DOHH2 (cell line): ENCODE data around the gene SARNP.

Experiments used
- H3F3A ChIP-seq: fragments of 200-600 bp; sonication (generic), shearing (Covaris generic); 2 replicates; pipeline ENCODE4 v1.6.0; 2016; ENCODE audit warnings: antibody characterized with exemption, mild to moderate bottlenecking; ENCODE audit not compliant: control insufficient read depth, insufficient read depth
- H3K27ac ChIP-seq: fragments of 200-600 bp; sonication (generic); 2 replicates; pipeline ENCODE4 v1.5.1; 2014; ENCODE audit warnings: low read depth, mild to moderate bottlenecking, low read length, moderate library complexity
- H3K27me3 ChIP-seq: fragments of 200-600 bp; sonication (generic); 2 replicates; pipeline ENCODE4 v1.6.1; 2014; ENCODE audit warnings: mild to moderate bottlenecking, low read length, mixed read lengths; ENCODE audit not compliant: control insufficient read depth
- H3K36me3 ChIP-seq: fragments of 200-600 bp; sonication (generic); 2 replicates; pipeline ENCODE4 v1.6.1; 2014; ENCODE audit warnings: mild to moderate bottlenecking, low read length, moderate library complexity, mixed read lengths; ENCODE audit not compliant: control insufficient read depth
- H3K4me1 ChIP-seq: fragments of 200-600 bp; sonication (generic); 2 replicates; pipeline ENCODE4 v1.6.1; 2014; ENCODE audit warnings: mild to moderate bottlenecking, low read length, mixed read lengths; ENCODE audit not compliant: control insufficient read depth
- H3K4me2 ChIP-seq: fragments of 200-600 bp; sonication (generic); 2 replicates; pipeline ENCODE4 v1.6.0; 2014; ENCODE audit warnings: mild to moderate bottlenecking, low read length, moderate library complexity
- H3K4me3 ChIP-seq: fragments of 200-600 bp; sonication (generic); 2 replicates; pipeline ENCODE4 v1.5.1; 2014; ENCODE audit warnings: mild to moderate bottlenecking, low read length, mixed read lengths
- H3K79me2 ChIP-seq: fragments of 200-600 bp; sonication (generic); 2 replicates; pipeline ENCODE4 v1.6.1; 2014; ENCODE audit warnings: mild to moderate bottlenecking, low read length, mixed read lengths; ENCODE audit not compliant: control insufficient read depth
- H3K9me2 ChIP-seq: fragments of 200-600 bp; sonication (generic); replicated peaks from 2 replicates; pipeline ENCODE4 v1.6.1; 2014; ENCODE audit warnings: mild to moderate bottlenecking, low read length, mixed read lengths; ENCODE audit not compliant: control insufficient read depth
- H3K9me3 ChIP-seq: fragments of 200-600 bp; sonication (generic); 2 replicates; pipeline ENCODE4 v1.6.1; 2014; ENCODE audit warnings: antibody characterized with exemption, low read length, mixed read lengths; ENCODE audit not compliant: control insufficient read depth, insufficient read depth
- H4K20me1 ChIP-seq: fragments of 200-600 bp; sonication (generic); 2 replicates; pipeline ENCODE4 v1.6.0; 2014; ENCODE audit warnings: low read depth, mild to moderate bottlenecking, antibody characterized with exemption, low read length, moderate library complexity; ENCODE audit not compliant: control insufficient read depth, insufficient read depth
- CTCF ChIP-seq: fragments of 200-600 bp; sonication (generic); IDR thresholded peaks from one replicate; pipeline ENCODE4 v1.5.1; 2014; ENCODE audit warnings: antibody characterized with exemption, mild to moderate bottlenecking, low read depth, low read length; ENCODE audit not compliant: poor library complexity, severe bottlenecking
- EZH2phosphoT487 ChIP-seq: fragments of 200-600 bp; sonication (generic); IDR thresholded peaks from 2 replicates; pipeline ENCODE4 v1.6.1; 2017; ENCODE audit warnings: borderline replicate concordance, mild to moderate bottlenecking, antibody characterized with exemption, low read length, moderate library complexity, mixed read lengths

SARNP gene

GRCh38 chr12:55729819-55730818 lies 87.4 kb downstream of the SARNP start:
- Histone ChIP-seq H3K27me3 (no peaks in the 10 kb centered on the region), H3K36me3 (peaks cover 7% of the 10 kb centered on the region), H4K20me1 (no peaks in the 10 kb centered on the region), H3F3A (peaks cover 14% of the 10 kb centered on the region), H3K4me1 (peaks cover 23% of the 10 kb centered on the region), H3K79me2 (peaks cover 7% of the 10 kb centered on the region), H3K9me2 (no peaks in the 10 kb centered on the region), H3K4me3 (peak overlapping the region; percentile 82), H3K27ac (peak overlapping the region; percentile 37), H3K9me3 (no peaks in the 10 kb centered on the region), H3K4me2 (peak overlapping the region; percentile 92)
- TF ChIP-seq EZH2phosphoT487 = no peak
- no peak for TF ChIP-seq CTCF

DNA sequence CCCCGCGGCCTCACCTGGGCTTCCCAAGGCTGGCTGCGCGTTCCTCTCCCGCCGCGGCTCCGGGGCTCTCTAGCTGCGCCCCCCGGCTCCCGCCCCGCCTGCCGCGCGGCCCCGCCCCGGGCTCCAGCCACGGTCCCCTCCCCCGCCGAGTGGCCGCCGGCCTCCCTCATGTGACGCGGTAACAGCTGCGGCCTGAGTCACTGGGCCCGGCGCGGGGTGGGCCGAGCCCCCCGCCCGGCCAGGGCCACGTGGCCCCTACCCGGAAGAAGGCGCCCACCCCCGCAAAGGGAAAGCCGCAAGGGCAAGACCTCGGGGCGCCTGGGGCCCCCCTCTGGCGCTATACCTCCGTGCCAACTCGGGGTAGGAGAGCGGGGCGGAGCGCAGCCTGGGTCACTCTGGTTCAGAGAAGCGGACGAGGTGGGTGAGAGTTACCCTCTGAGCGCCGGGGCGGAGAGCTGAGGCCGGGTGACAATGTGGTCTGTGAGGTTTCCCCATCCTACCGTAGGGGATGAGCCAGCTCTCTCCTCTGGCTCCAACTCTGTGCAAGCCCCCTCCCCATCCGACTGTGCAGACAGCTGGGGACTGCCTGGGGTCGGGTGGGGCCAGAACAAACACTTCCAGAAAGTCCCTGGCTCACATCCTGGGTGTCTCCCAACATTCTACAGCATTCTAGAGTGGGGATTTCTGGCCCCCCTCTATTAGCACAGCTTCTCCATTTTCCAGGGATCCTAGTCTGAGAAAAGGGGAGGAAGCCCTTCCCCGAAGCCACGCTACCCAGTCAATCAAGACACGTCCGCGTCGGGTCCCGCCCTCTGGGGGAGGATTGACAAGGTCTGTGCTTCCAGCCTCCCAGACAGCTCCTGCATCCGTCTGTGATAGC lies 88.3 kb downstream of the SARNP start, which contains the start of gene CD63:
Gene CD63, minus strand, starts transcription at position 71 of the 880 bp plus-strand sequence. CDS start 668 bp downstream, outside the sequence.
- H3K36me3 ChIP-seq = peaks cover 16% of the 10 kb centered on the region
- peaks cover 7% of the 10 kb centered on the region for H3K79me2 ChIP-seq
- peak within 1 kb of the TSS; percentile 37 for H3K27ac ChIP-seq
- H3K4me1 ChIP-seq = peaks cover 28% of the 10 kb centered on the region
- H3K27me3 ChIP-seq = no peaks in the 10 kb centered on the region
- TF ChIP-seq EZH2phosphoT487 (no peak), CTCF (no peak)
- no peaks in the 10 kb centered on the region for H4K20me1 ChIP-seq
- H3K9me3 ChIP-seq = no peaks in the 10 kb centered on the region
- H3K4me3 ChIP-seq = peak within 1 kb of the TSS; percentile 82
- no peaks in the 10 kb centered on the region for H3K9me2 ChIP-seq
- peaks cover 15% of the 10 kb centered on the region for H3F3A ChIP-seq
- H3K4me2 ChIP-seq = peak within 1 kb of the TSS; percentile 92

DNA sequence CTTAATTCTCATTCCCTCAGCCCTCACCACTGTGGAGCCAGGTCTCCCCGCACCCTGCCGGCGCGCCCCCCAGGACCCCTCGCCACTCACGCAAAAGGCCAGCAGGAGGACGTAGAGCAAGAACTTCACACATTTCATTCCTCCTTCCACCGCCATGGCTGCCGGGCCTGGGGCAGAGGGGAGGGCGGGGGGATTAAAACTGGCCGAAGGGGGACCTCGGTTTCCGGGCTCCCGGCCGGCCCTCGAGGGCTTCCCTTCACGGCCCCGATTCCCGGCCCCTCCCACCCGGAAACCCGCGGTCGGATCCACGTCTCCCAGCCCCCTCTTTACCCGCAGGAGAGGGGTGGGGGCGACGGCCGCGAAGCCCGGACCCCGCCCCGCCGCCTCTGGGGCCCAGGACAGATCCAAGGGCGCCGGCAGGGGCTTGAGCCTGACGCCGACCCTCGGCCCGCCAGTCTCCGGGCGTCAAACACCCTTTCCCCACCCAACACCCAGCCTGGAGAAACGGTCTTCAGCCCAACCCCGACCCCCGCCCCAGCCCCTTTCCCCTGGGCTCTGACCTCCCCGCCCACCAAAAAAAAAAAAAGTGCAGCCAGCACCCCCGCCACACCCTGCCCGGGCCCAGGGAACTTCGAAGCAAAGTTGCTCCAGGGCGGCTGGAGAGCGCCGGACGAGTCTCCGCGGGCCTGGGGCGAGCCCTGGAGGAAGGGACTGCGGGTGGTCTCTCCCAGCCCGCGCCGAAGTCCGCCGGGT lies 89.2 kb downstream of the SARNP start:
- peaks cover 15% of the 10 kb centered on the region for H3F3A ChIP-seq
- H3K4me1 ChIP-seq = peaks cover 28% of the 10 kb centered on the region
- no peaks in the 10 kb centered on the region for H4K20me1 ChIP-seq
- H3K27me3 ChIP-seq = no peaks in the 10 kb centered on the region
- H3K4me2 ChIP-seq = peak overlapping the region; percentile 92
- TF ChIP-seq EZH2phosphoT487 = no peak
- TF ChIP-seq CTCF = no peak
- H3K36me3 ChIP-seq = peaks cover 23% of the 10 kb centered on the region
- peaks cover 7% of the 10 kb centered on the region for H3K79me2 ChIP-seq
- H3K9me3 ChIP-seq = no peaks in the 10 kb centered on the region
- H3K4me3 ChIP-seq = peak overlapping the region; percentile 82
- H3K27ac ChIP-seq = peak overlapping the region; percentile 37; the same call in 1 of the 2 replicates
- H3K9me2 ChIP-seq = no peaks in the 10 kb centered on the region
